Cardiac muscle cell (in vitro differentiated cells and primary cell): Measurements from ENCODE around the gene GATAD2A. TPM values are rescaled to one million over a fixed set of nuclear protein-coding genes. Genes with fewer than 3 reads are reported as not detected.

Experiments
- DNase-seq, 2 donors: peaks; one replicate each; pipeline versions ENCODE4 v3.0.0 to v3.0.0-alpha.2; 2010 to 2017; ENCODE audit warnings: low read depth in 1 of 2, low spot score in 1 of 2
- H3K27ac ChIP-seq: fragments of 200-600 bp; sonication (generic); 2 replicates; pipeline ENCODE4 v1.5.1; 2016
- H3K27me3 ChIP-seq: fragments of 200-600 bp; sonication (generic); 2 replicates; pipeline ENCODE4 v1.6.0; 2016; ENCODE audit warnings: control low read depth
- H3K36me3 ChIP-seq: fragments of 200-600 bp; sonication (generic); 2 replicates; pipeline ENCODE4 v1.5.1; 2016; ENCODE audit warnings: control low read depth
- H3K4me1 ChIP-seq: fragments of 200-600 bp; sonication (generic); 2 replicates; pipeline ENCODE4 v1.8.1; 2017; ENCODE audit warnings: low read depth, mild to moderate bottlenecking, mixed run types
- H3K4me3 ChIP-seq: fragments of 200-600 bp; sonication (generic); 2 replicates; pipeline ENCODE4 v1.5.1; 2016; ENCODE audit warnings: mild to moderate bottlenecking
- H3K9me3 ChIP-seq: fragments of 200-600 bp; sonication (generic); 2 replicates; pipeline ENCODE4 v1.5.1; 2017; ENCODE audit warnings: low read depth, mild to moderate bottlenecking, control low read depth
- polyA plus RNA-seq: library from polyadenylated mRNA; unstranded; fragments of >200 nt; fragmentation: Nextera tagmentation; extraction: Ambion mirVana; gene quantifications from 2 replicates; pipeline ENCODE4 v1.2.1, GENCODE V29; 2016
- total RNA-seq: library from RNA; depleted of rRNA; stranded (reverse); fragments of >200 nt; gene quantifications from 2 replicates; pipeline ENCODE4 v1.2.3, GENCODE V29; 2016
- TF ChIP-seq, protein P1 (sequence below): IDR thresholded peaks from 2 replicates; pipeline ENCODE4 v1.5.1; 2012; ENCODE audit warnings: low read depth, mild to moderate bottlenecking, low read length

GATAD2A gene
- total and polyA plus RNA-seq, 2 experiments from 2014 or later, result 32.3 to 98.3 TPM

DNA sequence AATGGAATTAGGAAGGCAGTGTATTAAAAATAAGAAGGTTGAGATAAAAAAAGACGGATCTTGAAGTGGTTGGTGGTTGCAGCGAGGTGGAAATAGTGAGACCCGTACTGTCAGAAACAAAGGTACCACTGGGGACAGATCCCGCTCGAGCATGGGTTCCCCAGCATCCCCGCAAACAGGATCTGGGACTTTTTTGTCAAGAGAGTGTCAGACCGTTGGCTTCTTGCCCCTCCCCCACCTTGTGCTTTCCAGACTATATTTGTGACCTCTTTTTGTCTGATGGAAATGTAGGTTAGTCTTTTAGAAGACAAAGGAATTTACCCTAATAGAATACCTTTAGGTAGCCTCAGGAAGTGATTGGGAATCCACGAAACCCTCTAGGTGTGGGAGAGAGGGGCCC, 4.2 kb downstream of the GATAD2A start:
- Histone ChIP-seq H3K27me3 (no peaks in the 10 kb centered on the region), H3K4me1 (peaks cover 34% of the 10 kb centered on the region), H3K27ac (no peak overlapping the region), H3K36me3 (no peaks in the 10 kb centered on the region), H3K4me3 (no peak overlapping the region), H3K9me3 (no peaks in the 10 kb centered on the region)
- no peak for DNase-seq
- TF ChIP-seq, protein P1, sequence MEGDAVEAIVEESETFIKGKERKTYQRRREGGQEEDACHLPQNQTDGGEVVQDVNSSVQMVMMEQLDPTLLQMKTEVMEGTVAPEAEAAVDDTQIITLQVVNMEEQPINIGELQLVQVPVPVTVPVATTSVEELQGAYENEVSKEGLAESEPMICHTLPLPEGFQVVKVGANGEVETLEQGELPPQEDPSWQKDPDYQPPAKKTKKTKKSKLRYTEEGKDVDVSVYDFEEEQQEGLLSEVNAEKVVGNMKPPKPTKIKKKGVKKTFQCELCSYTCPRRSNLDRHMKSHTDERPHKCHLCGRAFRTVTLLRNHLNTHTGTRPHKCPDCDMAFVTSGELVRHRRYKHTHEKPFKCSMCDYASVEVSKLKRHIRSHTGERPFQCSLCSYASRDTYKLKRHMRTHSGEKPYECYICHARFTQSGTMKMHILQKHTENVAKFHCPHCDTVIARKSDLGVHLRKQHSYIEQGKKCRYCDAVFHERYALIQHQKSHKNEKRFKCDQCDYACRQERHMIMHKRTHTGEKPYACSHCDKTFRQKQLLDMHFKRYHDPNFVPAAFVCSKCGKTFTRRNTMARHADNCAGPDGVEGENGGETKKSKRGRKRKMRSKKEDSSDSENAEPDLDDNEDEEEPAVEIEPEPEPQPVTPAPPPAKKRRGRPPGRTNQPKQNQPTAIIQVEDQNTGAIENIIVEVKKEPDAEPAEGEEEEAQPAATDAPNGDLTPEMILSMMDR, result no peak

DNA sequence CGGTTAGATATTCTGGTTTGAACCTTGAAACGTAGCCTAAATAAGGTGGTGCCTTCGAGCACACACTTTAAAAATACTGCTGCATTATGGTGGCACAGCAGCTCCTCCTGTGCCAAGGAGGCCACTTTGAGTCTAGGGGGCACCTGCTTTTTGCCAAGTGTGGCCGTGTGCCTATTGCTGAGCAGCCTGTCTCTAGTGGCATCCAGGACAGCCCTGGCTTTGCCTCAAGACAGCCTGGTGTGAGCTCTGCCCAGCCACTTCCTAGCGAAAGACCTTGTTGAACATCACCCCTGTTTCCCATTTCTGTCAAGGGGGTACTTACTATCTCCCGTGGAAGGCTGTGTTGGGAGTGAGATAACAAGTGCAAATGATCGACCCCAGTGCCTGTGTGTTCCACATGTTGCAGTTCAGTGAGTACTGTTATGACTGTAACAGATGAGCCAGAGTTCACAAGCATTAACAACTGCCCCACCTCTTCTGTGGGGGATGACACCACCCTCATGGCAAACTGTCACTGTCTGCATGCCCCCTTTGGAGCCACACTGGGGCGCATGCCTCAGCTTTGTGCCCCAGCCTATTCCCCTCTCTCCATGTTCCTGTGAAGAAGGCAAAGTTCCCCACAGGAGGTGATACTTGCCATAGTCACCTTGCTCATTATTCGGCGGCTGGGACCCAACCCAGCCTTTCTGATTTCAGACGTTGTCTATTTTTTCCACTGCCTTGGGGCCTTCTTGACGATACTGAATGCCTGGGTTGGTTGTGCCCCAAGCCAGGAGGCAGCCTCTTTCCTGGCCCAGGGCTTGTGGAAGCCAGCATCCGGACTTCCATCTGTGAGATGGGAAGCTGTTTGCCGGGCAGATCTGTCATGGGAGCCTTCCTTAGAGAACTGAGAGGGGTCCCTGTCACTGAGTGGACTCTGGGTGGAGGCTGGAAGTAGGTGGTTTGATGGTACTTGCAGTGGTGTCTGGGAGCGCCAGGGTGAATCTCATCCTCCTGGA, 5.4 kb downstream of the GATAD2A start:
- TF ChIP-seq, protein P1, result no peak
- Histone ChIP-seq H3K27ac (peak overlapping the region; percentile 57), H3K4me3 (no peak overlapping the region), H3K9me3 (no peaks in the 10 kb centered on the region), H3K36me3 (no peaks in the 10 kb centered on the region), H3K27me3 (no peaks in the 10 kb centered on the region), H3K4me1 (peaks cover 34% of the 10 kb centered on the region)
- DNase-seq, result no peak

DNA sequence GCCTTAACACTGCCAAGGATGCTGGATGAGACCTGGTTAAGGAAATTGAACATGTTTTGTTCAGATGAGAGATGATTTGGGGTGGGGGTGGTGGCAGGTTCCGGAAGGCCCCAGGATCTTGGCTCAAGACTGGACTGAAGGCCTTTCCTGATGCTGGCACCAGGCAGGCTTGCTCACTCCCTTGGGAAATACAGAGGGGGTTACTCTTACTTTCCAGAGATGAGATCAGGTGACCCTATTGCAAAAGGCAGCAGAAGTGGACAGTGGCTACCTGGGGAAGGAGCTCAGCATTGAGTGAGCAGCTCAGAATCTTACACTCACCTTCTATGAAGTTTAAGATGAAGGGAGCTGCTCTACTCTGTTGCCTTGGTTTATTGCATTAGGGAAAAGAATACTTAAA, 10.8 kb downstream of the GATAD2A start:
- TF ChIP-seq, protein P1, result no peak
- DNase-seq, result no peak
- H3K27ac ChIP-seq, result no peak overlapping the region
- H3K4me3 ChIP-seq, result no peak overlapping the region
- no peaks in the 10 kb centered on the region for H3K9me3 ChIP-seq
- H3K27me3 ChIP-seq, result no peaks in the 10 kb centered on the region
- no peaks in the 10 kb centered on the region for H3K36me3 ChIP-seq
- H3K4me1 ChIP-seq, result peaks cover 15% of the 10 kb centered on the region

DNA sequence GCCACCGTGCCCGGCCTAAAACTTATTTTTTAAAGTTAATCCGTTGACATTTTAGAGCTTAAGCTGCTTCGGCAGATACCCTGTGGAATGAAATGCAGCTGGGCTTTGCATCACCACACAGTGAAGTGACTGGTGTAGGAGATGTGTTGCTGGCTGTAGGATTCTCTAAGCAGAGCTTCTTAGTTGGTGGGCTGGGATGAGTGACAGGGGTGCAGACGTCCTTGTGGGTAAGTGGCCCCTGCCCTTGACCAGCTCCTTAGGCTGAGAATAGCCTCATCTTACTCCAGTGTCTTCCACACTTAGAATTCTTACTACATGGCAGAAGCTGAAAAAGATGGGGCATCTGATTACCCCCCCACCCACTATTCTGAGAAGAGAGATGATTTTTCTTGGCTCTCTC, 11.6 kb downstream of the GATAD2A start:
- DNase-seq, result no peak

DNA sequence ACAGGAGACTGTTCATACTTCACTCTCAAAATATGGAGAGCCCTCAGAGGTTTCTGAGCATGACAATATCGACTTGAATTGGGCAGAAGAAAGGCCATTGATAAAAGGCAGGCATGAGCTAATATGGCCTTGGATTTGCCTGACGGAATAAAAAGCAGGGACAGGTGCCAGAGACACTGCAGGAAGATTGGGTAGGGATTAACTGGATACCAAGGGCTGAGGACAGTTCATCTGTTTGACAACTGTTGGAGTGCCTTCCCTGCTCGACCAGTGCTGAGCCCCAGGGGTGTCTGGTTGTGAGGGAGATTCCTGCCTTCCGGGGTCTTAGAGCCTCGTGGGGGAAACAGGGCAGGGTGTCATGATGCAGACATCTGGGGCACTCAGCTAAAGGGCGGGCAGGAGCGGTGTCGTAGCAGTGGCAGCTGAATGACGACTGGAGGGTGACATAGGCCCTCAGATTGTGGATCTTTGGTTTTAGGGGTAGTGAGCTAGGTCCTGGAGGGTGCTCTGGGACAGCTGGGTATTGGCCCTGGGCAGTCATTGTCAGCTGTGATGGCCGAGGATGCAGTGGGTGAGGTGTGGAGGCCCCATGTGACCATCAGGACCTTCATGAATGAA, 12.3 kb downstream of the GATAD2A start:
- peaks cover 13% of the 10 kb centered on the region for H3K4me1 ChIP-seq

More for the DNA sequence above, 11.6 kb downstream of the GATAD2A start:
- Histone ChIP-seq H3K27me3 (no peaks in the 10 kb centered on the region), H3K4me3 (no peak overlapping the region), H3K27ac (peak overlapping the region; percentile 51), H3K9me3 (no peaks in the 10 kb centered on the region), H3K36me3 (no peaks in the 10 kb centered on the region), H3K4me1 (peaks cover 13% of the 10 kb centered on the region)
- TF ChIP-seq, protein P1, result no peak

More for the DNA sequence above, 12.3 kb downstream of the GATAD2A start:
- Histone ChIP-seq H3K9me3 (no peaks in the 10 kb centered on the region), H3K27ac (peak overlapping the region; percentile 51), H3K4me3 (no peak overlapping the region), H3K36me3 (no peaks in the 10 kb centered on the region), H3K27me3 (no peaks in the 10 kb centered on the region)
- TF ChIP-seq, protein P1, result no peak
- no peak for DNase-seq
